ENCODE results near the gene FAN1.

The FAN1 gene

GRCh38 chr15:30919877-30920550 is 16.3 kb downstream of the FAN1 start:
- no peak for DNase-seq (ENCODE audit: low read depth, low spot score)
- no peak overlapping the region for H3K27ac ChIP-seq

GRCh38 chr15:30921106-30921505 is 17.4 kb downstream of the FAN1 start:
- DNase-seq (ENCODE audit: low read depth, low spot score), result no peak
- no peak overlapping the region for H3K27ac ChIP-seq

DNA sequence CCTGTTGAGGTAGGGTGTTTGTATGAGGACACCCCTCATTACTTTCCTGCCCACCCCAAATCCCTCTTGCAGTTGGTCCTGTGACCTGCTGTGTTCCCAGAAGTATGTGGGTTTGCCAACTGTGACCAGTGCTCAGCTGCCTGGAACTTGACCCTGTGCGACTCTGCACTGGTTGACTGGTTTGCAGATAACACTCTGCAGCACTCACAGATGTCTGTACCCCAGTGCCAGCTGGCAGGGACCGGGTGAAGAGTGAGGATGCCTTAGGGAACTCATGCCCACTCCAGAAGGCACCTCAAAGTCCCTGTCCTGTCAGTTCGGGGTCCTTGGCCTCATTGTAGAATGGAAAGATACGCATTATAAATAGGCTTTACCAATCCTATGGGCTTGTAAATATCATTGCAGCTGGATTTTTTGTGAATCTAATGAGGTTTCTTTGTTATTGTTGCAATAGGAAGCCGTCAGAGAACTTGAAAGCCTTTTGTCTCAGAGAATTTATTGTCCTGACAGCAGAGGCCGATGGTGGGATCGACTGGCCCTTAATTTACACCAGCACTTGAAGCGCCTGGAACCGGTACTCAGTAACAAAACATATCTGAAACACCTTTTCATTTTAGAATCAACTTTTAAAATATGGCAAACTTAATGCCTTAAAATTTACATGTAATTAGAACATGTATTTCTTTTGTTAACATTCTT is 18.2 kb downstream of the FAN1 start:
- no peak for DNase-seq (ENCODE audit: low read depth, low spot score)

GRCh38 chr15:30922480-30923311 is 19.0 kb downstream of the FAN1 start:
- peak overlapping the region; percentile 24 for H3K27ac ChIP-seq
- DNase-seq (ENCODE audit: low read depth, low spot score), result no peak

More for the DNA sequence above, 18.2 kb downstream of the FAN1 start:
- peak overlapping the region; percentile 24 for H3K27ac ChIP-seq

GRCh38 chr15:30923429-30923828 is 19.7 kb downstream of the FAN1 start:
- no peak overlapping the region for H3K27ac ChIP-seq
- DNase-seq (ENCODE audit: low read depth, low spot score), result no peak

GRCh38 chr15:30924353-30924752 is 20.6 kb downstream of the FAN1 start:
- H3K27ac ChIP-seq, result no peak overlapping the region
- DNase-seq (ENCODE audit: low read depth, low spot score), result no peak

DNA sequence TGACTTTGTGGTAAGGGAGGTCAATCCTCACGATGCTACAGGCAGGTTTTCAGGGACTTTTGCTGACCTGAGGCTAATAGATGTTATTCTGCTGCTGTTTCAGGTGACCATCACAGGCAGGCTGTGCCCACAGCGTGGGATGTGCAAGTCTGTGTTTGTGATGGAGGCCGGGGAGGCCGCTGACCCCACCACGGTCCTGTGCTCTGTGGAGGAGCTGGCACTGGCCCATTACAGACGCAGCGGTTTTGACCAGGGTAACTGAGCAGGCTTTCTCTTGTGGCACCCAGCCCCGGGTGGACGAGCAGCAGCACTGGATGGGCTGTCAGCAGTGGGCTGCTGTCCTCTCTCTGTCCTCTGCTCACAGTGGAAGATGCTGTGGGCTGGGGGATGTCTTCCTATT is 22.0 kb downstream of the FAN1 start:
- no peak overlapping the region for H3K27ac ChIP-seq
- no peak for DNase-seq (ENCODE audit: low read depth, low spot score)

GRCh38 chr15:30926161-30926560 is 22.4 kb downstream of the FAN1 start:
- no peak for DNase-seq (ENCODE audit: low read depth, low spot score)
- H3K27ac ChIP-seq, result no peak overlapping the region

DNA sequence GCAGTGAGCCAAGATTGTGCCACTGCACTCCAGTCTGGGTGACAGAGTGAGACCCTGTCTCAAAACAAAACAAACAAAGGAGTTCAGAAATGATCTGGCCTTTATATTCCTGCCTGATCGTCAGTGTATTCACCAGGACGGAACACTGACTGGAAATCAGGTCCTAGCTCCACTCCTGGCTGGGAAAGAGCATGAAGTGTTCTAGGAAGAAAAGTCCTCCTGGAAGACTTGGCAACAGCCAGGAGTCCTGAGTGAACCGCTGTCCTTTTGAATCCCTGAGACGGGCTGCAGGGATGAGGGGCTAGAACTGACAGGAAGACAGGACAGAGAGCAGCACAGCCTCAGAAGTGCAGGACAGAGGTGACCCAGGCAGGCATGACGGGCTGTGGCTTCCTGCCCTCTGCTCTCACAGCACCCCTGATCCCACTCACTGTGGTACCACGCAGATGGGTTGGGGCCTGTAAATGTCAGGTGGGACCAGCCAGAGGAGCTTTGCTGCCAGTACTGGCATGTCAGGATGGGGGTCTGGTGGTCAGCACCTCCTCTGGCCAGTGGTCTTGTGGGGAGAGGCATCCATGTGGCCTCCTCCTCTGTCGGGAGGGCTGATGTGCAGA is 23.5 kb downstream of the FAN1 start:
- H3K27ac ChIP-seq, result no peak overlapping the region
- DNase-seq (ENCODE audit: low read depth, low spot score), result no peak

DNA sequence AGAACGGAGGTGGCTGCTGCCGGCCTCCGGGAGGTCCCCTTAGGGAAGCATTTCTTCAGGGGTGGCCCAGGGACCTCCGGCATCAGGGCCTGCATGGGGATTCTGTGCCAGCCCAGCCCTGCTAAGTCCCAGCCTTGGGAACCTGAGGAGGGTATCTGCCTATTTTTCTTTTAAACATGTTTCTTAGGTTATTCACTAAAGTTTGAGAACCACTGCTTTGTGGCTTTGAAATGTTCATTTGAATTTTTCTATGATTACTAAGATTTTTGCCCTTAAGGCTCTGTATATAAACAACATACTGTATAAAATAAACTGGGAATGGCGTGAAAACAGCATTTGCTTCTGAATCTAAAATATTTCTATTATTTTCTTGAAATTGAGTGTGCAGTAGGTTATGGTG is 24.4 kb downstream of the FAN1 start:
- H3K27ac ChIP-seq, result no peak overlapping the region
- DNase-seq (ENCODE audit: low read depth, low spot score), result no peak

DNA sequence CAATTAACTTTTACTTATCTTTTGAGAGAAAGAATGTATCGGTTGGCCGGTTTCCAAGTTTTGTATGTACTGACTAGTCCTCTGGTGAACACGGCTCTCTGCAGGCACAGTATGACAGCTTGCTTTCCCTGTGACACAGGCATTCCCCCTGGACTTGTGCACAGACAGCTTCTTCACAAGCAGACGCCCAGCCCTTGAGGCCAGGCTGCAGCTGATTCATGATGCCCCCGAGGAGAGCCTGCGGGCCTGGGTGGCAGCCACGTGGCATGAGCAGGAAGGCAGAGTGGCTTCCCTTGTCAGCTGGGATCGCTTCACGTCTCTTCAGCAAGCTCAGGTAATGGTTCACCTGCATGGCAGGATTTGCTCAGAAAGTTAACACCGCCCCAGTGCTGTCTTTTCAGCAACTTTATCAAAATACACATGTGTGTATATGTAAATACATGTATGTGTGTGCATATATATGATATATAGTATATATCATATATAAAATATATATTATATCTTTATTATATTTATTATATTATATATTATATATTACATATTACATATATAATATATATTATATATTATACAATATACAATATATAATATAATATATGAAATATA is 25.5 kb downstream of the FAN1 start:
- no peak overlapping the region for H3K27ac ChIP-seq
- no peak for DNase-seq (ENCODE audit: low read depth, low spot score)

DNA sequence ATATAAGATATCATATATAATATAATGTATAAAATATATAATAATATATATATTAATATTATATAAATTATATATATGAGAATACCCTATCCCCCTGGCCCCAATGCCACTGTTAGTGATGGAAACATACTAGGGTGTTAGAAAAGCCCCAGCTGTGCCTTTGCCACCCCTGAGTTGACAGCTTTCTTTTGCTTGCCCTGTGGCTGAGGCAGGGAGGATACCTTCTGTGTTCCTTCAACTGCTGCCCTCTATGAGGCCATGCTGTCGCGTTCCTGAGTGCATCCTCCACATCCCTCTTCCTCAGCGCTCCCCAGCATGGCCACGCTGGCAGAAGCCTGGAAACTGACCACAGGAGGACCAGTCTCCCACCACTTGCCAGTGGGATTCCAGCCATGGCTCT is 26.3 kb downstream of the FAN1 start:
- no peak for DNase-seq (ENCODE audit: low read depth, low spot score)
- H3K27ac ChIP-seq, result no peak overlapping the region

GRCh38 chr15:30930422-30930821 is 26.7 kb downstream of the FAN1 start:
- H3K27ac ChIP-seq, result no peak overlapping the region
- DNase-seq (ENCODE audit: low read depth, low spot score), result no peak

GRCh38 chr15:30933293-30933692 is 29.6 kb downstream of the FAN1 start:
- H3K27ac ChIP-seq, result peak overlapping the region; percentile 23

GRCh38 chr15:30939161-30939560 is 35.4 kb downstream of the FAN1 start:
- H3K27ac ChIP-seq, result no peak overlapping the region
- no peak for DNase-seq (ENCODE audit: low read depth, low spot score)

More at GRCh38 chr15:30933293-30933692, 29.6 kb downstream of the FAN1 start:
- DNase-seq (ENCODE audit: low read depth, low spot score), result no peak

DNA sequence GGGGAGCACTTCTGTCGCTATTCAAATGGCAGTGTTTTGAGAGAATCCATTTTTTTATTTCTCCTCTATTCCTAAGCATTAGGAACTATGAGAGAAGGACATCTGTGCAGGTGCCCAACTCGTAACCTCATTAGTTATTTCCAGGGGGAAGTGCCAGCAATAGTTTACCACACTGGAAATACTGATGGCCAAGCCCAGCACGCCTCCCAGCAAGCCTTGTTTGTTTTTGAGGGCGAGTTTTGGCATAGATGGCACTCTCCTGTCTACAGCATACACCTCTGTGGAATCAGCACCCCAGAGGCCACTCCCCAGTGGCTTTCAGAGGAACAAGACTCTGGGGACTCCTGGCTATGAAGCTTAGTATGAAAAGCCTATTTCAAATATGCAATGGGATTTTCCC is 36.6 kb downstream of the FAN1 start:
- DNase-seq (ENCODE audit: low read depth, low spot score), result no peak
- no peak overlapping the region for H3K27ac ChIP-seq

- no peak overlapping the region for H3K27ac ChIP-seq
- no peak for DNase-seq (ENCODE audit: low read depth, low spot score)
Measured at GRCh38 chr15:30941520-30941919, 37.8 kb downstream of the FAN1 start.

DNA sequence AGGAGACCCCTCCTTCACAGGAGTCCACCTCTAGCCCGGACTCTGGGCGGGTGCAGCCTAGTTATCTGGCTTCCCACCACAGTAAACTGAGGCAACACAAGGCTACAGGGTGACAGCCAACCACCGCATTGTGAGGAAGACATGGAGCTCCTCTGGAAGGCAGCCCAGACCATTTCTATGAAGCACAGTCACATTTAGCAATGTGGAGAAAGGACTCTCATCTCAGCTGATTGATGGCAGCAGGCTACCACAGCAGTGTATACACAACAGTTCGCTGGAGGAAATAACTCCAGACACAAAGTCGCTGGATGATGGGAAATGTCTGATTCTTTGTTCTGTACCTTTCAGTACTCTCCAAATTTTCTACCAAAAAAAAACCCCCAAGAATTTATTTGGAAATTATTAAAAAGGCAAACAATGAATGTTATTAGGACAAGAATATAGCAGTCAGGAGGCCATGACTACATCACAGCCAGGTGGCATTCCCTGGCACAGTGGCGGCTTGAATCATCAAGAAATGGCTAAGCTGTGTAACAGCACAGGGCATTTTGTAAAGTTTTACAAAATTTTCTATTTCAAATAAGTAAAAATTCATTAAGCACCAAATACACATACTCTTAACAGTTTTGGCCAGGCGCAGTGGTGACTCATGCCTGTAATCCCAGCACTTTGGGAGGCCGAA is 40.1 kb downstream of the FAN1 start:
- DNase-seq (ENCODE audit: low read depth, low spot score), result no peak
- H3K27ac ChIP-seq, result no peak overlapping the region

DNA sequence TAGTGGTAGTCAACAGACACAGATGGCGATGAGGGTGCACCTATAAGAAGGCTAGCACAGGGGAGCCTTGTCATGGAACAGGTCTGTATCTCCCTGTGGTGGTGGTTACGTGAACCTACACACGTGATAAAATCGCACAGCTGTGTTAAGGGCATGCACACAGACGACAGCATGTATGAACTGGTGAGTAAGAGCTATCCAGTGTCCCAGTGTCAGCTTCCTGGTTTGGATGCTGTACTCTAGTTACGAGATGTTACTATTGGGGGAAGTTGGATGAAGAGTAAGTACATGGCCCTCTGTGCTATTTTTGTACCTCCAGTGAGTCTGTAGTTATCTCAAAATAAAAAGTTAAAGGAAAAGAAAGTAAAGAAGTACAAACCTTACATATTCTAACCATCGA is 49.5 kb downstream of the FAN1 start:
- no peak for DNase-seq (ENCODE audit: low read depth, low spot score)

More for the DNA sequence above, 49.5 kb downstream of the FAN1 start:
- peak overlapping the region; percentile 64 for H3K27ac ChIP-seq

Data from epithelial cell of prostate (primary cell).